Fibroblast of skin of right biceps (primary cell): ENCODE data around the gene CYP46A1.

ENCODE experiments used
- DNase-seq: peaks from one replicate; pipeline ENCODE4 v3.0.0-alpha.2; 2013

CYP46A1 gene

DNA sequence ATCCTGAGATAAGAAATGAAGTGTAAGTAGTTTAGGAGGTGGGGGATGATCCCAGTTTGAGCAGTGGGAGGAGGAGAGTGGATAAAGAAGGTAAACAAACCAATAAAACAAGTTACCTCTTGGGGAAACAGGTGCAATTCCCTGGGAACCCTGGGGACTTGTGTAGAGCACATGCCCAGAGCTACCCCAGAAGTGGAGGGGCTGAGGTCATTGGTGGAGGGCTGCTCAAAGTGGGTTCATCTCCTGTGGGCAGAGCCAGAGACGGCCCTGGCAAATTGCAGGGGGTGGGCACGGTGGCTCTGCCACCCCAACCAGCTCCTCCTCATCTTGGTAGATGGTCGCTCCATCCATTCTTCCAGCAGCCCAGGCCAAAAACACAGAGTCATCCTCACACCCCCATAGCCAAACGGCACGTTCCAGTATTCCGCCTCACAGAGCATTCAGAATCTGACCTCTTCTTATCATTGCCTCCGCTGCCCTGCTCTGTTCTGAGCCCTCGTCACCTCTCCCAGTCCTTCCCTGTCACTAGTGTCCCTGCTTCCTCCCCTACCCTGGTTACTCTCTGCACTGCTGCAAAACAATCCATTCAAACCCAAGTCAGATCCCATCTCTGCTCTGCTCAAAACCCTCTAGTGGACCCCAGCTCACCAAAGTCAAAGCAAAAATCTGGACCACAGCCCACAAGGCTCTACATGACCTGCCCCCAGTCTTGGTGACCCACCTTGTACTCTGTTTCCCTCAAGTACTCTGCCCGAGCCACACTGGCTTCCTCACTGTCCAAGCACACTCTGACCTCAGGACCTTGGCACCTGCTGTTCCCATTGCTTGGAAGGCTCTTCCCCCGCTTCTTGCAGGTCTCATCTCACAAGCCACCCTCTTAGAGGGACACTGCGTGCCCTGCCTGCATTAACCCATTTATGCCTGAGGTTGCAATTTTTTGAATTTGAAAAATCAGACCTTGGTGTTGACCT, 5.5 kb downstream of the CYP46A1 start:
- no peak for DNase-seq

DNA sequence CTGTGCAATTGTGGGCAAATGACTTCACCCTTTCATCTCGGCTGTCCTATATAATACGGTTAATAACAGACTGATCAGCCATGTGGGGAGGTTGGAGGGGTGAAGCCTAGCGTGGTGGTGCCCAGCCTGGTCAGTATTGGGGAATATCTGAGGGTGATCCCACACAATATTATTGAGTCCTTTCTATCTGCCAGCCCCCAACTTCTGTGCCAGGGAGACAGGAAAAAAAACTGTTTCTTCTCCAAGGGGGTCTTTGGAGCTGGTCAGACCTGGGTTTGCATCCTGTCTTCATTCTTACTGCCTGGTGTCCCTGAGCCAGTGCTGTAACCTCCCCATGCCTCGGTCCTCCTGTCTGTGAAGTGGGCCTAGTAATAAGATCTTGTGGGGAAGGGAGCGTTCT, 6.5 kb downstream of the CYP46A1 start:
- no peak for DNase-seq

DNA sequence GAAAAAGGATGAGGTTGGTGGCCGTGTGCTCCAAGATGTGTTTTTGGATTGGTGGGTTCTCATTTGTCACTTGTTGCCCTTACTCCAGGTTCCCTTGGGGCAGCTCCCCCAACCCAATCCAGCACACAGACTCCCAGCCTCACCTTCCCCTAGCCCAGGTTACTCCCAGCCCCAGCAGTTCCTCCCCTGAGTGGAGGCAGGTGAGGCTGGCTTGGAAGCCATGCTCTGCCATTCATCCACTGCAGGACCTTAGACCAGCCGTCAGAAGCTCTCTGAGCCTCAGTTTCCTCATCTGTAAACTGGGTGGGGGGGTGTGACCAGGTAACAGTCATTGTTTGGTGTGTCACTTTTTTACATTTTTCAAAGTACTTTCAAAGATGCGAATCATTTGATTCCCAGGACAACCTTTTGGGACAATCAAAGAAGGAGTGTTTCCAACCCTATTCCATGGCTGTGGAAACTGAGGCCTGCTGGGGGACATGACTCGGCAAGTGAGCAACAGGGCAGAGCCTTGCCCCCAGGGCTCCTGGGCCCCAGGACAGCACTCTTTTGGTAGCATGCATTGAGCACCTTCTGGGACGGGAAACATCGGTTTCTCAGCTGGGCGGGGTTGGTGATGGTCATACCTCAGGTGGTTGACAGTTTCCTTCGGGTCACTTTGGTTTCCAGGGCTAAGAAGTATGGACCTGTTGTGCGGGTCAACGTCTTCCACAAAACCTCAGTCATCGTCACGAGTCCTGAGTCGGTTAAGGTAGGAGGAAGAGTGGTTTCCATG, 7.2 kb downstream of the CYP46A1 start:
- DNase-seq, result no peak

DNA sequence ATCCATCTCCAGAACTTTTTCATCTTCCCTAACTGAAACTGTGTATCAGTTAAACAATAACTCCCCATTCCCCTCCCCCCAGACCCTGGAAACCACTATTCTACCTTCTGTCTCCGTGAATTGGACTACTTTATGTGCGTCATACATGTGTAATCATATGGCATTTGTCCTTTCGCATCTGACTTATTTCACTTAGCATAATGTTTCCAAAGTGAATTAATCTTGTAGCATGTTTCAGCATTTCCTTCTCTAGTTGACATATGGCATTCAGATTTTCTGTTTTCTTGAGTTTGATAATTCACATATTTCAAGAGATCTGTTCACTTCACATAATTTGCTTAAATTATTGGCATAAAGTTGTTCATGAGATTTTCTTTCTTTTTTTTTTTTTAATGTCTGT, 9.8 kb downstream of the CYP46A1 start:
- DNase-seq, result no peak

DNA sequence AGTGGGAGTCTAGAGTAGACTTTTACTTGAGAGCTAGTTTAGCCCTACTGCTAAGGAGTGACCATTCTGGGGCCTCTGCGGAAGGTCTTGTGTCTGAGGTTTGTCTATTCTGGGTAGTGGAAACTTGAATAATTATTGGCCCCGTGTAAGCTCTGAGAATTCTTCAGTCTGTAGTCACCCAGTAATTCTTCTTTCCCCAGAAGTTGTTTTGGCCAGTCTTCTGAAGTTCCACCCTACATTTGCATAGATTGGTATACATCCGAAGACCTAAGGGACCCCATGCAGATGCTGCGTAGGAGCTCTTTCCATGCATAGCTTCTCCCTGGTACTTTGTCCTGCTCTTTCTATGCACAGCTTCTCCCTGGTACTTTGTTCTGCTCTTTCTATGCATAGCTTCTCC, 12.8 kb downstream of the CYP46A1 start:
- DNase-seq, result no peak

DNA sequence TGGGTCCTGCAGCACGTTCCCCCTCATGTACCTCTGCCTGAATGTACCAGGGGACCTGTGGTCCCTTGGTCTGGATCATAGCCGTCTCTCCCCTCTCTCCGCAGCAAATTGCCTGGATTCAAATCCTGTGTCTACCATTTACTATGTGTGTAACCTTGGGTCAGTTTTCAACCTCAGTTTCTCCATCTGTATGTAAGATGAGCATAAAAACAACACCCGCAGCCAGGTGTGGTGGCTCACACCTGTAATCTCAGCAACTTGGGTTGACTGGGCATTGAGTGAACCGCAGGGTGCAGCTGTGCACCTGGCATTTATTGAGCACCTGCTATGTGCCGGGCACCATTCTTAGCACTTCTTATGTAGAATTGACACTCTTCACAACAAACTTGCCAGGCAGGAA, 14.1 kb downstream of the CYP46A1 start:
- DNase-seq, result no peak

DNA sequence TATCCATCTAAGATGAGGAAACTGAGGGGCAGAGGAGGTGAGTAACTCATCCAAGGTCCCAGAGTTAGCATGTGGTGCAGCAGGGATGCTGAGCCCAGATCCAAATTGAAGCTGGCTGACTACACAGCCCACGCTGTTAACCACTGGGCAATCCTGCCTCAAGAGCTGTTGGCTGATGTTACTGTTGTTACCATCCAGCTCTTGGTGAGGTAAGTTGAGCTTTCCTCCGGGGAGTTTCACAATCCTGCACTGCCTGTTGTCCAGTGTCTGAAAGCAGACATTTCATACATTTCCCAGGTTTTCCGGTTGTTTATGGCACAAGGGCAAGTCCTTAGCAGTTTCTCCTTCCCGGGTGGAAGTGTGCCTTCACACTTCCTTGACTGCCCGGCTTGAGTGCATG, 14.5 kb downstream of the CYP46A1 start:
- no peak for DNase-seq

DNA sequence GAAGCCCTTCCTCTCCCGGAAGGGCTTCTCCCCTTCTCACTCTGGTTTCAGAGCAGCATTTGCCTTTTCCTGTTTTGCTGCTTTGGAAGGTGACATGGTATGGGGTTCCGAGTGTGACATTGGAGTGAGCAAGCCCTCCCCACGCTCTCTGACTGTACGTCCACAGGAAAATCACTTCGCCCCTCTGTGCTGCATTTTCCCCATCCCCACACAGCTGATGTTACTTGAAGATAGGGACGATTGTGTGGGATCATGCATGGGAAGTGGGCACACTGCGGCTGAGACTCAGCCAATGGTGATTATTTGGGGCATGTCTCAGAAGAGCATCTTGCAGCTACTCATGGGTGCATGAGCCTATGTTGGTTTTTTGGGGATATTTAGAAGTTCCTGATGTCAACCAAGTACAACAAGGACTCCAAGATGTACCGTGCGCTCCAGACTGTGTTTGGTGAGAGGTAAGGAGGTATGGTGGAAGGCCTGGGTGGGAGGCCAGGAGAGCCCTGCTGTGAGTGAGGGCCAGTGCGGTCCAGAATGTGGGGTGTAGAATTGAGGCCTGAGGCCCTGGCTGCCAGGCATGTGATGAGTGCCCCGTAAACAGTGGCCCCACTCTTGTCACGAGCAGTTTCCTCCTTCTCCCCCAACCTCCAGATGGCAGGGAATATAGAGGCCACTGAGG, 15.1 kb downstream of the CYP46A1 start:
- DNase-seq, result no peak

DNA sequence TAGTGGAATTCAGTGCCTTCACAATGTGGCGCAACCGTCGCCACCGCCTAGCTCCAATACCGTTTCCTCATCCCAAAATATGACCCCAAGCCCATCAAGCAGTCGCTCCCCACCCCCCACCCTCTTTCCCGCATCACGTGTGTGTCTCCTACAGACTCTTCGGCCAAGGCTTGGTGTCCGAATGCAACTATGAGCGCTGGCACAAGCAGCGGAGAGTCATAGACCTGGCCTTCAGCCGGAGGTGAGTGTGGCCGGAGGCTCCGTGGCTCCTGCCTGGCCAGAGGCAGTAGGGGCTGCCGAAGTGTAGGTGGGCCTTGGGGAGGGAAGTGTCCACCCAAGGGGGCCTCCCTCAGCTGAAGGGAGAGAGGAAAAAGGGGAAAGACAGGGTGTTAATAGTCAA, 15.8 kb downstream of the CYP46A1 start:
- DNase-seq, result no peak

DNA sequence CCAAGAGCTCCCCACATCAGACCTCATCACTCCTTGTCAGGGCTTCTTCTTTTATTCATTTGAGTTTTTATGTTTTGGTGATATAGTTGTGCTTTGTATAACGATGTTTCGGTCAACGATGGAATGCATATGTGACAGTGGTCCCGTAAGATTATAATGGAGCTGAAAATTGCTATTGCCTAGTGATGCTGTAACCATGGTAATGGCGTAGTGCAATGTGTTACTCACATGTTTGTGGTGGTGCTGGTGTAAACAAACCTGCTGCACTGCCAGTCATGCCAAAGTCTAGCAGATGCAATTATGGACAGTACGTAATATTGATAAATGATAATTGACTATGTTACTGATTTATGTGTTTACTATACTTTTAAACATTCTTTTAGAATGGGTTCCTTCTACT, 16.3 kb downstream of the CYP46A1 start:
- no peak for DNase-seq

DNA sequence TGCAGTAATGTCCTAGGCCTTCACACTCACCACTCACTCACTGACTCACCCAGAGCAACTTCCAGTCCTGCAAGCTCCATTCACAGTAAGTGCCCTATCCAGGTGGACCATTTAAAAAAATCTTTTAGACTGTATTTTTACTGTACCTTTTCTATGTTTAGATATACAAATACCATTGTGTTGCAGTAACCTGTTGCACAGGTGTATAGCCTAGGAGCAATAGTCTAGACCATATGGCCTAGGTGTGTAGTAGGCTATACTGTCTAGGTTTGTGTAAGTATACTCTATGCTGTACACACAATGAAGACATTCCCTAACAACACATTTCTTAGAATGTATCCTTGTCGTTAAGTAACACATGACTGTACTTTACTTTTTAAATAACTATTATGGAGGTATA, 17.2 kb downstream of the CYP46A1 start:
- DNase-seq, result no peak

DNA sequence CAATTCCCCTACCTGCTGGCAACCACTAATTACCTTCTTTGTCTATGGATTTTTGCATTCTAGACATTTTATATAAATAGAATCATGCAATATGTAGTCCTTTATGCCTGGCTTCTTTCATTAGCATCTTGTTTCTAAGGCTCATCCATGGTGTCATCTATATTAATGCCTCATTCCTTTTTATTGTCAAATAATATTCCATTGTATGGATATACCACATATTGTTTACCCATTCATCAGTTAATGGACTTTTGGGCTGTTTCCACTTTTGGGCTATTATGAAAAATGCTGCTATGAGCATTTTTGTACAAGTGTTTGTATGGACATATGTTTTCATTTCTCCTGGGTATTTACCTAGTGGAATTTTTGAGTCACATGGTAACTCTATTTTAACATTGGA, 18.0 kb downstream of the CYP46A1 start:
- no peak for DNase-seq

DNA sequence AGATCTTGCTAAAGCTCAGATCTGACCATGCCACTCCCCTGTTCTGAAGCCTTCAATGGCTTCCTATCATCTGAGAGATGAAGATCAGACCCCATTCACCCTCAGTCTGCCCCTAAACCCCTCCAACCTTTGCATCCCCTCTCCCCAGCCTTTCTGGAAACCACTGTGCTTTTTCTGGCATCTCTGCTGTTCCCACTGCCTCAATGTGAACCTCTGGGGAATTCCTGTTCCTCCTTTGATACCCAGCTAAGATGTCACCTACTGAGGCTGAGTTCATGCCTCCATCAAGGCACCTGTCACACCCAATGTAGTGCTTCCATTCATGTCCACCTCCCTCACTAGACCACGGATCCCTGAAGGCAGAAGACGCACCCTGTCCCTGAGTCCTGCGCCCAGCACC, 19.3 kb downstream of the CYP46A1 start:
- DNase-seq, result no peak

DNA sequence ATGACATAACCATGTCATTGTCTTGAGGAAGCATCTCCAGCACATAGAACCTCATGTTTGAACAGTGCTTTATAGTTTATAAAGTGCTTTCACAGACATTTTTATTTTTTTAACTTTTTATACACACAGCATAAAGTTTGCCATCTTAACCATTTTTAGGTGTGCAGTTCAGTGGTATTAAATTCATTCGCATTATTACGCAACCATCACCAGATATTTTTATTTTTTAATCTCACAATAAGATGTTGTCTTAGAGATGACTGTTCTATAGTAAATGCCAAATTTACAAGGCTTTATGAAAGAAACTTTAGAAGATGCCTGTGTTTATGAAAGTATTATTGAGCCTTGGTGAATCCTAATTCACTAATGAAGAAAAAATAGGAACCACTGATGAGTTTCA, 19.9 kb downstream of the CYP46A1 start:
- DNase-seq, result no peak

DNA sequence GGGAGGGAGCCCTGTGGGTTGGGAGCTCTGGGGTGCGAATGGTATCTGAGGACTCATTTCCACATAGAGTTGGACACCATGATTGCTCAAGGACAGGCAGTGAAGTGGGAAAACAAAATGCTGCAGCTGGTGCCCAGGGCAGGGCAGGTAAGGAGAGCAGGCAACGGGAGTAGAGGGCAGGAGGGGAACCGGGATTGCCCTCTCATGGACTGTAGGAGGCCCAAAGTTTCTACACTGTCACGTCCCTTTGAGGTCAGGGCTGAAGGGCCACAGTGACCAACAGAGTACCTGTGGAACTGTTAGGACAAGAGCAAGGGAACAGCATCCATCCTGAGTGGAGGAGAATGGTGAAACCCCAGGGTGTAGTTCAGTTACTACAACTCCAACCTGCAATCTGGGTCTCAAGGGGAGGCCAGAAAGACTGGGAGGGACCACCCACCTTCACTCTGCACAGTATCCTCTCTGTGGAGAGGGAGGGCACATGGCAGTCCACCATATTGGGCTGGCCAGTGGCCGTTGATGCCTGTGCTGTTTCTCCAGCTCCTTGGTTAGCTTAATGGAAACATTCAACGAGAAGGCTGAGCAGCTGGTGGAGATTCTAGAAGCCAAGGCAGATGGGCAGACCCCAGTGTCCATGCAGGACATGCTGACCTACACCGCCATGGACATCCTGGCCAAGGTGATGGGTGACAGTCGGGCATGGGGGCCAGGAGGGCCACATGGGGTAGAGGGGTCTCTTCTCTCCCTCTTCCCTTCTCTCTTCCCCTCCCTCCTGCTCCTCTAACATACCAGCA, 22.2 kb downstream of the CYP46A1 start:
- no peak for DNase-seq

DNA sequence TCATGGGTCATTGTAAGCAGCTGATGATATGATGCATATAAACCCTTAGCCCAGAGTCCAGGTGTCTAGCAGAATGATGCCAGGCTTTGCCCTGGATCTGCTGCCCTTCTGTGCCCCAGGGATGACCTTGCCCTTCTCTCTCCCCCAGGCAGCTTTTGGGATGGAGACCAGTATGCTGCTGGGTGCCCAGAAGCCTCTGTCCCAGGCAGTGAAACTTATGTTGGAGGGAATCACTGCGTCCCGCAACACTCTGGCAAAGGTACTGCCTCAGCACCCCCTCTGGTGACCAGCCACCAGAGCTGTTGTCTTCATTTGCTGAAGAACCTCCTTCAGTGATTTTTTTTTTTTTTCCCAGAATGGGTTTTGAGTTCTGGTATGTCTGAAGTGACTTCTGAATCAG, 23.3 kb downstream of the CYP46A1 start:
- no peak for DNase-seq

DNA sequence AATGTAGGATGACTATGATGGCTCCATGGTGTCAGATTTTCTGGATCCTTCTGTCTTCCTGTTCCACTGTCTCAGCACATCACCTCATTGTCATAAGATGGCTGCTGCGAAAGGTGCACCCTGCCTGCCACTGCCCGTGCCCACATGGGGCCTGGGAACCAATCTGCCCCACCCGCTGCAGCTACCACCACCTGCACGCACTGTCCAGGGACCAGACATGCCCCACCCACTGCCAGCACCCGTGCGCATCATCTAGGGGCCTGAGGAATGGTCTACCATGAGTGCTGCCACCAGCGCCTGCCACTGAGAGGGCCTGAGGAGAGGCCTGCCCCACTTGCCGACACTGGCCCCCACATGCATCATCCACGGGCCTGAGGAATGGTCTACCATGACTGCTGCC, 23.8 kb downstream of the CYP46A1 start:
- no peak for DNase-seq

DNA sequence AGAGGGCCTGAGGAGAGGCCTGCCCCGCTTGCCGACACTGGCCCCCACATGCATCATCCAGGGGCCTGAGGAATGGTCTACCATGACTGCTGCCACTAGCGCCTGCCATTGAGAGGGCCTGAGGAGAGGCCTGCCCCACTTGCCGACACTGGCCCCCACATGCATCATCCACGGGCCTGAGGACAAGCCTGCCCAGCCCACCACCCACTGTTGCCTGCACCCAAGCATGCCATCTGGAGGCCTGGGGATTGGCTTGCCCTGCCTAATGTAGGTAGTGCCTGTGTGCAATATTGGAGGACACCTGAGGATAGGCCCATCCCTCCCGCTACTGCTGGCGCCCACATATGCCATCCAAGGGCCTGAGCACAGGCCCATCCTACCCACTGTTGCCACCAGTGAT, 24.4 kb downstream of the CYP46A1 start:
- no peak for DNase-seq

DNA sequence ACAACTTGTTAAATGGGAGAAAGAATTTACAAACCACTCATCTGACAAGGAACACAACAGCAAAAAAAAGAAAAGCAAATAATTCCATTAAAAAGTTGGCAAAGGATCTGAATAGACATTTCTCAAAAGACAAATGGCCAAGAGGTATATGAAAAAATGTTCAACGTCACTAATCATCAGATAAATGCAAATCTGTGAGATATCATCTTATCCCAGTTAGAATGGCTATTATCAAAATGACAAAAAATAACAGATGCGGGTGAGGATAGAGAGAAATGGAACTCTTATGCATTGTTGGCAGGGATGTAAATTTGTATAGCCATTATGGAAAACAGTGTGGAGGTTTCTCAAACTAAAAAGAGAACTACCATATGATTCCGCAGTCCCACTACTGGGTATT, 29.9 kb downstream of the CYP46A1 start:
- DNase-seq, result no peak

DNA sequence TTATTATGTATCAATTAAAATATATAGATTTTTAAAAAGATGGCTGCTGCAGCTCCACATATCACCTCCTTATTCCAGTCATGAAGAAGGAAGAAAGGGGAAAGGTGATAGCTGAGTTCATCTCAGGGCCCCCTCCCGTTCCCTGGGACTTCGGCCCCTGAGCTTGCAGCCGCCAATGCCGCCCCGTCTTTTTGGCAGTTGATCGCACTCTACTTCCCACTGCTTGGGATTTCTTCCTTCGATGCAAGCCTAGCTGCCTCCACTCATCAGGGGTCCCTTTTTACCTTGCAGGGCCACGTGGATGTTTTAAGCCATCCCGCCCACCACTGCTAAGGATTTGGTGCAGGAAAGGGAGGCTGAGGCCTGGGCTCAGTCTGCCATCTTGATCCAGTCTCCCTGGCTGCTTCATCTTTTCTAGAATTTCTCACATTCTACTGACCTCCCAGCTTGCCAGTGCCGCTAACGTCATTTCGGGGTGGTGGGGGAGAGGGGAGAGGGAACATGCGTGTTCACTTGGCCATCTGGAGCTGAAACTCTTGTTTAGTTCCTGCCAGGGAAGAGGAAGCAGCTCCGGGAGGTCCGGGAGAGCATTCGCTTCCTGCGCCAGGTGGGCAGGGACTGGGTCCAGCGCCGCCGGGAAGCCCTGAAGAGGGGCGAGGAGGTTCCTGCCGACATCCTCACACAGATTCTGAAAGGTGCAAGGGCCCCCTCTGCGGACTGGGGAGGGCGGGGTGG, 31.3 kb downstream of the CYP46A1 start:
- no peak for DNase-seq

DNA sequence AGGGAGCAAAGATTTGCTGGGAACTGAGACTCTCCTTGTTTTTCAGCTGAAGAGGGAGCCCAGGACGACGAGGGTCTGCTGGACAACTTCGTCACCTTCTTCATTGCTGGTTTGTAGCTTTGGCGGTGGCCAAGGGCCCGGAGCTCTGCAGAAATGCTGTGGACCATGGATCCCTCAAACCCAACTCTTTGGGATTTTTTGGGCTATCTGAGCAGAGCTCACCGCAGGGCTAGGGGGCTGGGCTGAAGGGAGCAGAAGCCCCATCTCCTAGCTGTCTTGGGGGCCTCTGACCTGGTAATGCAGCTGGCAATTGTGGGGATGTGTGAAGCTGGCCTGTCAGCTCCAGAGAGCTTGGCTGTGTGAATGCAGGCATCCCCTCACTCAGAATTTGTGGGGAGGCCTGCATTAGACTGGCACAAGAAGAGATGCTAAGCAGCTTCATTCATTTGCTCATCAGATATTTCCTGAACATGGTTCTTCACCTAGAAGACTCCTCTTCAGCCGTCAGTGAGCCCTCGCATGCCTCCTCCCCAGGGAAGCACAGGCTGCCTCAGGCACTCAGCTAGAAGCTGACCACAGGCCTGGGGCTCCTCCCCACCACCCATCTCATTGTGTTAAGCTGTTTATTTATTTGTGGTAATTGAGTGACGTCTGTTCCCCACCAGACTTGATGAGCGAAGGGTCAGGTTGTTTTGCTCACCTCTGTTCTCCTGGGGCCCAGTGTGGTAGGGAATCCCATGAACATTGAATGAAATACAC, 32.2 kb downstream of the CYP46A1 start:
- no peak for DNase-seq
